CD14-positive monocyte (primary cell): Measurements from ENCODE around the gene WEE1. TPM values are rescaled to one million over a fixed set of nuclear protein-coding genes. Genes with fewer than 3 reads are reported as not detected.

Experiments used
- DNase-seq, 3 donors: peaks; one replicate each; pipeline ENCODE4 v3.0.0-alpha.2; 2011 to 2022
- H2AFZ ChIP-seq: 2 replicates; pipeline ENCODE4 v1.6.0; 2012; ENCODE audit warnings: mild to moderate bottlenecking, low read depth, low read length, inconsistent platforms; ENCODE audit not compliant: insufficient read depth, poor library complexity, severe bottlenecking
- H3K27ac ChIP-seq, 2 donors: 1 replicate in 1 of 2; 2 replicates in 1 of 2; pipeline ENCODE4 v1.5.1; 2012 to 2013; ENCODE audit warnings: low read length in 2 of 2, control low read depth in 1 of 2, inconsistent platforms in 1 of 2, low read depth in 1 of 2, mild to moderate bottlenecking in 1 of 2
- H3K27me3 ChIP-seq, 2 donors: one replicate each; pipeline versions ENCODE4 v1.6.0 to v1.6.1; 2011 to 2013; ENCODE audit warnings: low read length in 2 of 2; ENCODE audit not compliant: control insufficient read depth in 2 of 2, insufficient read depth in 2 of 2
- H3K36me3 ChIP-seq, 2 donors: replicated peaks in 1 of 2; 1 replicate in 1 of 2; 2 replicates in 1 of 2; pipeline versions ENCODE4 v1.5.1 to v1.6.1; 2012 to 2013; ENCODE audit warnings: low read length in 2 of 2, control low read depth in 1 of 2, inconsistent platforms in 1 of 2, mild to moderate bottlenecking in 1 of 2; ENCODE audit not compliant: insufficient read depth in 2 of 2, control insufficient read depth in 1 of 2
- H3K4me1 ChIP-seq, 2 donors: 1 replicate in 1 of 2; 2 replicates in 1 of 2; pipeline versions ENCODE4 v1.5.1 to v1.6.1; 2012 to 2013; ENCODE audit warnings: low read length in 2 of 2, control low read depth in 1 of 2, inconsistent platforms in 1 of 2, mild to moderate bottlenecking in 1 of 2, moderate library complexity in 1 of 2; ENCODE audit not compliant: insufficient read depth in 2 of 2, control insufficient read depth in 1 of 2
- H3K4me2 ChIP-seq: replicated peaks from 2 replicates; pipeline ENCODE3; 2012; ENCODE audit warnings: low read length, moderate library complexity, mild to moderate bottlenecking; ENCODE audit not compliant: poor library complexity, severe bottlenecking; ENCODE audit errors: extremely low read depth
- H3K4me3 ChIP-seq, 3 experiments: fragments of 200-600 bp in 1 of 3; sonication (generic) in 1 of 3; replicated peaks in 1 of 3; 1 replicate in 2 of 3; 2 replicates in 1 of 3; pipeline ENCODE4 v1.5.1; 2011 to 2013; ENCODE audit warnings: low read length in 3 of 3, mild to moderate bottlenecking in 3 of 3, control low read depth in 2 of 3, low read depth in 2 of 3, inconsistent platforms in 1 of 3, moderate library complexity in 1 of 3
- H3K79me2 ChIP-seq: 2 replicates; pipeline ENCODE4 v1.6.0; 2012; ENCODE audit warnings: mild to moderate bottlenecking, control low read depth, inconsistent platforms, low read length, moderate library complexity; ENCODE audit not compliant: insufficient read depth
- H3K9ac ChIP-seq: 2 replicates; pipeline ENCODE4 v1.6.0; 2017; ENCODE audit warnings: low read length, mild to moderate bottlenecking; ENCODE audit not compliant: insufficient read depth, poor library complexity, severe bottlenecking
- H3K9me3 ChIP-seq, 2 donors: replicated peaks in 1 of 2; 1 replicate in 1 of 2; 2 replicates in 1 of 2; pipeline versions ENCODE4 v1.5.1 to v1.6.1; 2012 to 2013; ENCODE audit warnings: low read length in 2 of 2, control low read depth in 1 of 2; ENCODE audit not compliant: control insufficient read depth in 1 of 2, insufficient read depth in 1 of 2
- H4K20me1 ChIP-seq: 2 replicates; pipeline ENCODE4 v1.6.0; 2012; ENCODE audit warnings: mild to moderate bottlenecking, low read length, control low read depth, moderate library complexity; ENCODE audit not compliant: insufficient read depth
- H3K27ac Mint-ChIP-seq, 7 donors: one replicate each; pipeline ENCODE4 v1.8.0; 2020; ENCODE audit warnings: mild to moderate bottlenecking in 7 of 7, mixed read lengths in 7 of 7, moderate library complexity in 6 of 7, inconsistent platforms in 2 of 7
- H3K27me3 Mint-ChIP-seq, 3 donors: one replicate each; pipeline ENCODE4 v1.8.0; 2021 to 2022; ENCODE audit warnings: low read depth in 3 of 3, mild to moderate bottlenecking in 3 of 3, mixed read lengths in 3 of 3, moderate library complexity in 3 of 3, inconsistent platforms in 1 of 3
- H3K36me3 Mint-ChIP-seq, 2 donors: one replicate each; pipeline ENCODE4 v1.8.0; 2020; ENCODE audit warnings: mixed read lengths in 2 of 2, inconsistent platforms in 1 of 2, mild to moderate bottlenecking in 1 of 2
- H3K4me1 Mint-ChIP-seq: one replicate; pipeline ENCODE4 v1.8.0; 2020; ENCODE audit warnings: mild to moderate bottlenecking, mixed read lengths
- H3K4me3 Mint-ChIP-seq, 2 donors: one replicate each; pipeline ENCODE4 v1.8.0; 2020; ENCODE audit warnings: mild to moderate bottlenecking in 2 of 2, mixed read lengths in 2 of 2, moderate library complexity in 1 of 2
- H3K9me3 Mint-ChIP-seq, 7 donors: one replicate each; pipeline ENCODE4 v1.8.0; 2020 to 2022; ENCODE audit warnings: mixed read lengths in 7 of 7, mild to moderate bottlenecking in 6 of 7, moderate library complexity in 6 of 7, inconsistent platforms in 2 of 7
- CTCF ChIP-seq: fragments of 200-600 bp; IDR thresholded peaks from one replicate; pipeline ENCODE4 v1.8.0; 2022; ENCODE audit warnings: antibody characterized with exemption, mild to moderate bottlenecking
- WGBS: methylation state at CpG from one replicate; pipeline ENCODE4 v1.1.5; 2013; ENCODE audit warnings: missing lambda C conversion rate; ENCODE audit not compliant: insufficient coverage; 5-methylcytosine and 5-hydroxymethylcytosine counted together
- intact Hi-C, 2 donors: fragments of 100-400 bp; cut with micrococcal nuclease; formaldehyde crosslinking; loops; one replicate each; pipeline versions ENCODE4 v1.15.0 to v1.15.1; 2023
- polyA plus RNA-seq, 3 donors: library from polyadenylated mRNA; depleted of rRNA in 1 of 3; unstranded in 2 of 3; stranded (reverse) in 1 of 3; fragments of 300-500 nt in 2 of 3; fragments of >200 nt in 1 of 3; fragmentation: Illumina TruSeq in 2 of 3; gene quantifications; 1 replicate in 2 of 3; 2 replicates in 1 of 3; pipeline ENCODE4 v1.2.3, GENCODE V29; 2012 to 2021

The WEE1 gene
- polyA plus RNA-seq, 3 donors: 0.05 to 0.41 (median 0.22) TPM

- H3K36me3 ChIP-seq: peaks cover 28 to 31% of the 10 kb centered on the region in 2 donors
- no peak overlapping the region for H3K4me2 ChIP-seq
- Mint-ChIP-seq H3K27me3 (peaks cover 0 to 5% (median 0%) of the 10 kb centered on the region in 3 donors), H3K36me3 (peaks cover 29 to 40% of the 10 kb centered on the region in 2 donors), H3K27ac (peak overlapping the region in 1 of 7 donors; percentile 46), H3K4me1 (peaks cover 10% of the 10 kb centered on the region), H3K4me3 (no peak overlapping the region), H3K9me3 (peaks cover 0 to 1% (median 0%) of the 10 kb centered on the region in 7 donors)
- intact Hi-C loops: loop anchor here in 1 of 2 donors (10.0 kb wide), 1 partner anchor 214 kb away; no protein-coding TSS in a partner anchor
- no peak for DNase-seq
- H3K27ac ChIP-seq: no peak overlapping the region
- no peaks in the 10 kb centered on the region for H4K20me1 ChIP-seq
- no peaks in the 10 kb centered on the region for H3K27me3 ChIP-seq
- no peak for TF ChIP-seq CTCF
- no peaks in the 10 kb centered on the region for H3K9me3 ChIP-seq
- H3K9ac ChIP-seq: no peak overlapping the region
- no peaks in the 10 kb centered on the region for H3K79me2 ChIP-seq
- WGBS: 100% methylated on average over 1 of the region's 8 CpGs
- peaks cover 8 to 11% of the 10 kb centered on the region in 2 donors for H3K4me1 ChIP-seq
- no peak overlapping the region for H2AFZ ChIP-seq
- no peak overlapping the region for H3K4me3 ChIP-seq
Observed at GRCh38 chr11:9530901-9531625, 42.4 kb upstream of the WEE1 start.

DNA sequence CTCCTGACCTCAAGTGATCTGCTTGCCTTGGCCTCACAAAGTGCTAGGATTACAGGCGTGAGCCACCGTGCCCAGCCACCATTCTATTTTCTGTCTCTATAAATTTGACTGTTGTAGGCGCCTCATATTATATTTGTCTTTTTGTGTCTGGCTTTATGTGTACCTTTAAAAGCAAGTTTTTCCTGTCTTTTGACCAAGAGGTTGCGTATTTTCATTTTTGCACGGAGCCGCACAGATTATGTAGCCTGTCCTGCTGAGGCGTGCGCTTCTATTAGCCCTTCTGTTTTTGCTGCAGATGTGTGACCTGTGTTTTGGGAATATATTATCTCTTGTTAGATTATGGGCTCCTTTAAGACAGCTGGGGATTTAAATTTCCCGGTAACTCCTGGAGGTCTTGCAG lies 40.4 kb upstream of the WEE1 start:
- peaks cover 2 to 5% (median 2%) of the 10 kb centered on the region in 3 donors for H3K27me3 Mint-ChIP-seq
- DNase-seq: no peak
- no peaks in the 10 kb centered on the region for H4K20me1 ChIP-seq
- no peak overlapping the region for H3K4me3 ChIP-seq
- H3K4me3 Mint-ChIP-seq: no peak overlapping the region
- WGBS: 93% methylated on average over 5 of the region's 9 CpGs
- H3K4me2 ChIP-seq: no peak overlapping the region
- H3K36me3 ChIP-seq: peaks cover 12 to 13% of the 10 kb centered on the region in 2 donors
- H3K9me3 ChIP-seq: no peaks in the 10 kb centered on the region
- H3K9ac ChIP-seq: no peak overlapping the region
- no peaks in the 10 kb centered on the region for H3K27me3 ChIP-seq
- peaks cover 8 to 11% of the 10 kb centered on the region in 2 donors for H3K4me1 ChIP-seq
- peaks cover 10% of the 10 kb centered on the region for H3K4me1 Mint-ChIP-seq
- no peaks in the 10 kb centered on the region for H3K79me2 ChIP-seq
- intact Hi-C loops: loop anchor here in 1 of 2 donors (10.0 kb wide), 1 partner anchor 212 kb away; no protein-coding TSS in a partner anchor
- H3K9me3 Mint-ChIP-seq: peaks cover 0 to 1% (median 0%) of the 10 kb centered on the region in 7 donors
- H3K36me3 Mint-ChIP-seq: peaks cover 12 to 20% of the 10 kb centered on the region in 2 donors
- no peak overlapping the region for H2AFZ ChIP-seq
- H3K27ac ChIP-seq: no peak overlapping the region
- no peak for TF ChIP-seq CTCF
- peak overlapping the region in 1 of 7 donors; percentile 53 for H3K27ac Mint-ChIP-seq
